Inferior parietal cortex (tissue), 1 donor: Measurements from ENCODE around the gene YAF2.
A peak's percentile ranks its signal among the peaks of the same experiment; 100 is the strongest.
"Not testable (repeated sequence)": the region's sequence is repeated elsewhere in the genome, so short reads cannot be mapped to it uniquely, and the experiment has no call there.

Experiments used
- DNase-seq: peaks from one replicate; pipeline ENCODE4 v3.0.0-alpha.2; 2016; ENCODE audit errors: extremely low spot score

Gene YAF2

DNA sequence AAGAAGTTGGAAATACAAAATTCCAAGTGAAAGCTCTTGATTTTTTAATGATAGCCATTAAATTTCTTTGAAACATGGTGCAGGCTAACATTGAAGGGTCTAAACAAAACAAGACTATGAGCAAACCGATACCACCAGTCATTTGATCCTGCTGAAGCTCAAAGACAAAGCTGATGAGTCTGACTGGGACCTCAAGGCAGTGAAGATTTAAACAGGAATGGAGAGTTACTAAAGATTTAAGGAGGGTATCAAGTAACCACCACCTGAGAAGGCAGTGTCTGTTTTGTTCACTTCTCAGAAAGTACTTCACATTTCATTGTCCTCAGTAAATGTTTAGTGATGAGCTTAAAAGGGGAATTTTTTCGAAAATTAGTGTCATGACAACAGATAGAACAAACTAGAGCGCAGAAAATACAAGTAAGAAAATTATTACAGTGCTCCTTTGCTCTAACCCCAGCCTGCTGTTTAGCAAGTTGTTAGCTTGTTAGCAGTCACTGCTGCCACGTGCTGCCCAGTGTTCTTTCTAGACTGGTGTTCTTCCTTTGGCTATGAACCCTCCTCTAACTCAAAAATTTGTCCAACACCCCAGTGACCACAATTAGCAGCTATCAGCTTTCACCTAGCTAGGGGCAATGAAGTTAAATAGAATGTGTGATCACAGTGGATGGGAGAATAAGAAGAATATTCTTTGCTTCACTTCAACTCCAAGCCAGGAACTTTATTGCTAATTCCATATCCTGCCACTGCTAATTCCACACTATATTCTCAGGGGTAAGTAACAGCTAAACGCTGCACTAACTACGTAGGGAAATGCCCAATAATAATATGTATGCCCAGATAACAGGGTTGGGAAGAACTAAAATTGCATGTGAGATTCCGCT, 41.1 kb downstream of the YAF2 start:
- DNase-seq, result no peak

GRCh38 chr12:42192686-42193085, 45.4 kb downstream of the YAF2 start:
- DNase-seq, result no peak

GRCh38 chr12:42192258-42192657, 45.8 kb downstream of the YAF2 start:
- DNase-seq, result no peak

- no peak for DNase-seq
Measured at GRCh38 chr12:42190376-42190775, 47.7 kb downstream of the YAF2 start.

DNA sequence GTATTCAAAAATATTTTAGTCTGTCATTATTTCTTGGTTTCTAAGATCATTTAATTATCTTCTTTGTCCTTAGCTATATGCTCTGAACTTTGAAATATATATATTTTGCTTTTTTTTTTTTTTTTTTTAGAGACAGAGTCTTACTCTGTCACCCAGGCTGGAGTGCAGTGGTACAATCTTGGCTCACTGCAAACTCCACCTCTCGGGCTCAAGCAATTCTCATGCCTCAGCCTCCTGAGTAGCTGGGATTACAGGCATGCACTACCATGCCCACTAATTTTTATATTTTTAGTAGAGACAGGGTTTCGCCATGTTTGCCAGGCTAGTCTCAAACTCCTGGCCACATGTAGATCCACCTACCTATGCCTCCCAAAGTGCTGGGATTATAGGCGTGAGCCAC, 49.8 kb downstream of the YAF2 start:
- not testable (repeated sequence) for DNase-seq

DNA sequence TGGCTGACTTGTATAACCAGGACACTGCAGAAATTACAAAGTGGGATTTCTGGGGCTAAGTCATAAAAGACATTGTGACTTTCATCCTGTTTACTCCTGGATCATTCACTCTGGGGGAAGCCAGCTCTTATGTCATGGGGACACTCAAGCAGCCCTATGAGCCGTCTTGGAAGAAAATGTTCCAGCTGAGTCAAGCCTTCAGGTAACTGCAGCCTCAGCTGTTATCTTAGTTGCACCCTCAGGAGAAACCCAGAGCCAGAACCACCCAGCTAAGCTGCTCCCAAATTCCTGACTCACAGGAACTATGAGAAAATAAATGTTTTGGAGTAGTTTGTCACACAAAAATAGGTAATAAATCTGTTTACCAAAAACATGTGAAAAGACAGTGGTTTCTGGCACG, 50.2 kb downstream of the YAF2 start:
- DNase-seq, result no peak

DNA sequence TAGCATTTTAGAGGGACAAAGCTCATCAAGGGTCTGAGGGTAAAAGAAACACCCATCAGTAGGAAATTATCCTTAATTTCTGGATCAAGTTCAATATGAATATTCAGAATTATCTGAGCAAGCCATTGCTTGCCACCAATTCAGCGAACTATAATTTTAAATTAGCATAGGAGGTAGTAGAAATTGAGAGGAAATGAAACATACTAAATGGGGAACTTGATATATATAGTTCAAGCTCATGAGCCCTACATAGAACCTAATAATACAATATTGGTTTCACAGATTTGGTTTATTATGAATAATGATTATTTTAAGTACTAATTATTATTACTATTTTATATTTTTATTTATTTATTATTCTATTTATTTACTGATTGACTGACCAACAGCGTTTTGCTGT, 51.3 kb downstream of the YAF2 start:
- no peak for DNase-seq

DNA sequence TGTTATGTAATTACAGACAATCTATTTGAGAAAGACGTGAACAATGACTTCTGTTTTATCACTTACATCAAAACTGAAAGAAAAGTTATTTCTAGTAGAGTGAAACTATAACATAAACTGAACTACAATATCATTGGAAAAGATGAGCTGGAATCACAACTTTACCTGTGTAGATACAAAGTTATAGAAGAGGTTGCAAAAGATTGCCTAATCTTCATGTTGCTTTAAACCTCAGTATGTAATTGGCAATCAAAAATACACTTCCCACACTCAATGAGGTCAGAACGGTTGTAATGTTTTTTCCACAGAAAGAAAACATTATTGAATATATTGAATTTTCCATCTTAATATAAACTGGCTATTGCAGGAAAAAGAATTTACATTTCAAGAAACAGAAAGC, 55.7 kb downstream of the YAF2 start:
- no peak for DNase-seq

GRCh38 chr12:42180990-42181596, 57.0 kb downstream of the YAF2 start:
- DNase-seq, result no peak

- no peak for DNase-seq
Measured at GRCh38 chr12:42178101-42178500, 59.9 kb downstream of the YAF2 start.

- DNase-seq, result no peak
Measured at GRCh38 chr12:42174978-42175377, 63.1 kb downstream of the YAF2 start.

DNA sequence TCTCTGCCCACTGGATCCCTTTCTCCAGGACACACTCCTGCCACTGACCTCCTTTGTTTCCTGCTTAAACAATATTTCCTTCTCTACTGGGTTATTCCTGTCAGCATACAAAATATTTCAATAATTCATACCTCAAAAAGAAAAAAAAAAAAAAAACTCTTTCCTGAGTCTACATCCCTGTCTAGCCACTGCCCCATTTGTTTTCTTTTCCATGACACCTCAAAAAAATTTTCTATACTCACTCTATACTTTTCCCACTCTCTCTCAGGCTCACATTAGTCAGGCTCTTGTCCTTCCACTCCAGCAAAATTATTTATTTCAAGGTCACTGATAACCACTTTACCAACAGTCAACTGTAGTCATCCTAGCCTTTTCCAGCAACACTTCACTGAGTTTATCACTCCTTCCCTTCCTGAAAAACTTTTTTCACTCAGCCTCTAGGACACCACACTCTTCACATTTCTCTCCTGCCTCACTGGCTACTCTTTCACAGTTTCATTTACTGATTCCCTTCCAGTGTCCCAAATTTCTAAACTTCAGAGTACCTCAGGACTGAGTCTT, 64.0 kb downstream of the YAF2 start:
- no peak for DNase-seq

DNA sequence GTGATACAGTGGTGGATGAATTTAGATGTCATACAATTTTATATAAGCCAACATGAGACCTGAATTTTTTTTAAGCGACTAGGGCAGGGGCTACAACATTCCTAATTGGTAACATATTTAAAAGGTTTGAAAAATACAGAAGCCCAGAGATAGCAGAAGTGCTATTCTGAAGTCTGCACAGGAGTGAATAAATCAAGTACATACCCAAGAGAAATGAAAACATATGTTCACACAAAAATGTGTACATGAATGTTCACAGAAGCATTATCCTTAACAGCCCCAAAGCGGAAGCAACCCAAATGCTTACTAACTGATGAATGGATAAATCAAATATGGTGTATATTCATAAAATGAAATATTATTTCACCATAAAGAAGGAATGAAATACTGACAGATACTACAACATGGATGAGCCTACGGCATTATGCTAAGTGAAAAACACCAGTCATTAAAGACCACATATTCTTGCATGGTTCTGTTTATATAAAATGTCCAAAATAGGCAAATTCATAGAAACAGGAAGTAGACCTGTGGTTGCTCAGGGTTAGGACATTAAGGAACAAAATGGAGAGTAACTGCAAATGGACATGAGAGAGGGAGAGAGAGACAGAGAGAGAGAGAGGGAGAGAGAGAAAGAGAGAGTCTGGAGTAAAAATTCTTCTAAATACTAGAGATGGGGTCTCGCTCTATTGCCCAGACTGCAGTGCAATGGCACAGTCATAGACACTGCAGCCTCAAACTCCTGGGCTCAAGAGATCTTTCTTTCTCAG, 65.4 kb downstream of the YAF2 start:
- DNase-seq, result no peak

GRCh38 chr12:42167711-42168110, 70.3 kb downstream of the YAF2 start:
- no peak for DNase-seq

DNA sequence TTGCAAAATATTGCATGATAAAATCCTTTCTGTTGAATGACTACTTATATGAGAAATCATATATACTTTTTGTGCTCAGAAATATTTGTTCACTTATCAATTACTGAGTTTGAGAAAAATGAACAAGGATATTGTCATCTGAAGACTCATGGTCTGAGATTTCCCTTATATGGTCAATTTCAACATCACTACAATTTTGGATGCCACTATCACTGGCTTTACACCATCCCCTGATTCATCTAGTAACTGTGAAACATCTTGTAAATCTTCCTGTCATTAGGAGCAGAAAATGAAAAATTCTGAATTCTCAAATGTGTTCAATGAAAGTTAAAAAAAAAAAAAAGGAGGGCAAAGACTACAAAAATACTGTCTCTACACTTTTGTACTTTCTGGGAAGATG, 71.5 kb downstream of the YAF2 start:
- DNase-seq, result no peak

DNA sequence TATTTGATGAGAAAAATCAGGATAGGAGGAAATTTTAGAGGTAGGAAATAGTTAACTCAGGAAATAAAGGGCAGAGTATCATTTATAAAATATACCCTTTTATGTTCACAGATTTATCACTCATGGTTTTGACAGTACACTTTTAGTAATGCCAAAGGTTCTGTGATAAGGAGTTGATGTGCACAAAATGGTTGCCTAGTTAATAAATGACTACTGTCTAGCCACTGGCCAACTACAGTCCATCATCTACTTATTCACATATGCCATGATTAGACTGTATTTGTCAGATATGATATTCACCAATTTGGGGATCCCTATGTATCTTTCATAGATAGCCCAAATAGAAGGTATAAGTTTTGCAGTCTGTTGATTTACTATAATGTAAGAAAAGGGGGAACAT, 74.1 kb downstream of the YAF2 start:
- DNase-seq, result no peak

GRCh38 chr12:42162965-42163364, 75.1 kb downstream of the YAF2 start:
- no peak for DNase-seq

DNA sequence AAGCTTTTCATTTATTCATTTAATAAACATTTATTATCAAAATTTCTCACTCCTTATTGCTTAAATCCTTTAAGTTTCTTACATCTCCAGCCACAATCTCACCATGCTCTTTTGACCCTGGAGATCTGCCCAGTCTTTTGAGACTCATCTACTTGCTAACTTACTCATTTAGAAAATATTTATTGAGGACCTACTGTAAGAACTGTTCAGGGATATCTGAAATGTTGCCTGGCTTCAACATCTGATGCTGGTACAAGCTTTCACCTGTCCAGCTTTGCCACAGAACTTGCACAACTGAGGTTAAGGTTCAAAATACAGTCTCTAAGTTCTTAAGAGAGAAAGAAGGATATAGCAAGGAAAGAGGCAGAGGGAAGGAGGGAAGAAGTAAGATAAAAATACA, 75.9 kb downstream of the YAF2 start:
- no peak for DNase-seq

DNA sequence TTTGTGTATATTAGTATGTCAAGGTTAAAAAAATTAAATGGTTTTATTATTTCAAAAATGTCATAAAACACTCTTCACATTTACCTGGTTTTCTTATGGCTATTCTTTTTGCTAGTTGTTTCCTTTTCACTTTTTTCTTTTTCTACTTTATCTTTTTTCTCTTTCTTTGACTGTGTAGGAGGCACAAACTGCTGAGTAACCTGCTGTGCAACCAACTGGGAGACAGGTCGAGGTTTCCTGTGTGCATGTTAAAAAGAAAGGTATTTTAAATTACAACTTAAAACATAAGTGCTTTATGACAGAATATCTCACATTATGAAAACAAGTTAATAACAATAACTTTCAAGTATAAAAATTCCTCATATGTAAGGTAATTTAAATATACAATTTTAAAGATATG, 76.5 kb downstream of the YAF2 start:
- DNase-seq, result no peak

- DNase-seq, result no peak
Measured at GRCh38 chr12:42156232-42156631, 81.8 kb downstream of the YAF2 start.

DNA sequence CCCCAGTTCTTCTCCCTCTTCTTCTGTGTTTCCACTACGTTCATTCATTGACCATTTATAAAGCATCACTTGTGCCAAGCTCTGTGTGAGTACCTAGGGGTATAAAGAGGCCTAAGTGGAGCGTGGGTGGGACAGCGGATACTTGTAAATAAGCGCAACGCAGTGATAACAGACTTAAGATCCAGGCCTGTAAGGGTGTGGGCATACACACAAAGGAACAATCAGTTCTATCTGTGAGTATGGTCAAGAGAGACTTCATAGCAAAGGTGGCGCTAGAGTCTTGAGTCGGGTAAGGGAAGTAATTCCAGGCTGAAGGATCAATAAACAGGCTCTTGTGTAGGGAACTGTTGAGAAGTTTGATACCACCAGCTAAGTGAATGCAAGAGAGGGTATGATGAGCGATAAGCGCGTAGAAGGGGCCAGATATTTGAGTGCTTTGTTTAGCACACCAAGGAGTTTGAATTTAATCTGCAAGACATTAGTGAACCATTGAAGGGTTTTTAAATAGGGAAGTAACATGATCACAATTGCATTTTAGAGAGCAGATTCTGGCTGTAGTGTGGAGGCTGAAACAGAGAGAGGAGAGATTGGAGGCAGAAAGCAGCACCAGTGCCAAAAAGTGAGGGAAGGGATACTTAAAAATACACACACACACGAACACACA, 92.4 kb downstream of the YAF2 start:
- peak; percentile 32 for DNase-seq

DNA sequence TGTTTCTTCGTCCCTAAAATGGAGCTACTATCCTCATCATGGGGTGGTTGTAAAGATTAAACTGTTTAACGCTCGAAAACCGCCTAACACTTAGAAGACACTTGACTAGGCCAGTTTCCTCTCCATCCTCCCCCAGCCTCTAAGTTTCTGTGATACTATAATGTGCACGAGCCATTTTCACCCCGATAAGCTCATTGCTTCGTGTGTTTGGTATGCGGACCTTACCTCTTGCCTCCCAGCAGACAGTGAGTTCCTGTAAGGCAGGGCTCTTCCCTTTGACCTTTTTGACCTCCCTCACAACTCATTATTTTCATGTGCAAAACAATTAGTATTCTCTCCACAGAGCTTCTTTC, 92.9 kb downstream of the YAF2 start:
- DNase-seq, result no peak
